HG03521 (cell line): ENCODE data around the gene EPRS1.
A peak's percentile ranks its signal among the peaks of the same experiment; 100 is the strongest.
"Not testable (repeated sequence)": the region's sequence is repeated elsewhere in the genome, so short reads cannot be mapped to it uniquely, and the experiment has no call there.

Experiments used
- ATAC-seq: cut with Tn5 transposase; IDR thresholded peaks from one replicate; pipeline ENCODE4 v1.9.1; 2021; ENCODE audit warnings: mild to moderate bottlenecking, moderate library complexity; ENCODE audit not compliant: unreplicated experiment

The EPRS1 gene

GRCh38 chr1:220040028-220040596 lies 6.2 kb downstream of the EPRS1 start:
- ATAC-seq: no peak

DNA sequence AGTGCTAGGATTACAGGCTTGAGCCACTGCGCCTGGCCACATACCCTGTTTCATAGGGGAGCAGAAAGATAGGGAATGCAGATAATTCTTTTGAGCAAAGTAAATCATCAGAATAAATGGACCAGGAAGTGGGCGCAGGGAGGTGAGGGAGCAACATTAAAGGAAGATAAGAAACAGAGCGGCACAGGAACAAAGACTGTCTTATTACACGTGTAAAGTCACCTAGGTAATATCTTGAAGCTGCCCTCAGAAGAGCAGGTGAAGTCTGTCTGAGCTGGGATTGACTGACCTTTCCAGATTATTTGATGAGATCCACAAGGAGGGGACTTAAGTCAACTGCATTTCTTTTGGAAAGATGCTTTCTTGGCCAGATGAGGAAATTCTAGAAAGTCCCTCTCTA lies 7.7 kb downstream of the EPRS1 start:
- no peak for ATAC-seq

DNA sequence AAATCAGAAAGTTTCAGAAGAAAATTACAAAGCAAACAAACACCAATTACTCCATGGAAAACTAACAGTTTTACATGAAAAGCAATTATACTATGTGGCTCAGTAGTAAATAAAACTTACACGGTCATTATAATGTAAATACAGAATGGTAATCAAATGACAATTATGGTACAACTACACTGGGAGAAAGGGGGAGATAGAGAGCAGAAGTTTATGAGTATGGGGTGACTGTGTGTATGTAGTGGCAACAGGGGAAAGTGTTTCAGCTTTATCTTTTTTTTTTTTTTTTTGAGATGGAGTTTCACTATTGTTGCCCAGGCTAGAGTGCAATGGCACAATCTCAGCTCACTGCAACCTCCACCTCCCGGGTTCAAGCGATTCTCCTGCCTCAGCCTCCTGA lies 8.5 kb downstream of the EPRS1 start:
- not testable (repeated sequence) for ATAC-seq

GRCh38 chr1:220032911-220033310 lies 13.4 kb downstream of the EPRS1 start:
- no peak for ATAC-seq

- no peak for ATAC-seq
Observed at GRCh38 chr1:220031287-220031686, 15.0 kb downstream of the EPRS1 start.

- ATAC-seq: no peak
Observed at GRCh38 chr1:220028346-220028895, 17.9 kb downstream of the EPRS1 start.

GRCh38 chr1:220019071-220019470 lies 27.2 kb downstream of the EPRS1 start:
- no peak for ATAC-seq

DNA sequence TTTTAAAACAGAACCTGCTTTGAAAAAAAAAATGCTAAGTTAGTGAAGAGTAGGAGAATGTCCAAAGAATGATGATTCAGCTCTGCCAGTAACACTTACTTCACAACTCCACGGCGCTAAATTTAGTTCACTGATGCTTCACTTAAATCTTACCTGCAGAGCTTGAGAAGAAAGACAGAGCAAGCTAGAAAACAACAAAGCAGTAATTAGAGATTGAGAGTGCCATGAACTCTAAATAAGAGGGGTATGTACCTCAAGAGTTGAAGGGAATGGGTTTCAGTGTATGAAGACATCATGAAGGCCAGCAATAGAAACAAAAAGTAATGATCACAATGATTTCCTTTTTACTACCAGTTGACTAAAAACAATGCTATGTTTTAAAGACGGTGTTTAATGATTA lies 32.8 kb downstream of the EPRS1 start:
- ATAC-seq: peak; percentile 46

GRCh38 chr1:220012259-220012658 lies 34.0 kb downstream of the EPRS1 start:
- ATAC-seq: no peak

- no peak for ATAC-seq
Observed at GRCh38 chr1:220011620-220012019, 34.7 kb downstream of the EPRS1 start.

DNA sequence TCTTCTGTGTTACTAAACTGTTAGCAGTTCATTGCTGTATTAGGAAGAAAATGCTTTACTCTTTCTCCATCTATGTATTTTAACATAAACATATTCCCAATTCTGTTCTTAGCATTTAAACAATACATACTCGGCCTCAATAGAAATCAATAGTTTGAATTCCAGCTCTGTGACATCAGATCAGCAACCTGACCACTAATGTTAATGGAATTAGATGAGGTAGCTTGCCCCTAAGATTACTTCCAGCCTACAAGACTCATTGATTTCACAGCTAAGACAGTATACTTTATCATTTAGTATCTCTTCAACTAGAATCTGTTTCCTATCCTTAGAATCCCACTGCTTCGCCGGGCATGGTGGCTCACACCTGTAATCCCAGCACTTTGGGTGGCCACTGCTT lies 38.9 kb downstream of the EPRS1 start:
- no peak for ATAC-seq

DNA sequence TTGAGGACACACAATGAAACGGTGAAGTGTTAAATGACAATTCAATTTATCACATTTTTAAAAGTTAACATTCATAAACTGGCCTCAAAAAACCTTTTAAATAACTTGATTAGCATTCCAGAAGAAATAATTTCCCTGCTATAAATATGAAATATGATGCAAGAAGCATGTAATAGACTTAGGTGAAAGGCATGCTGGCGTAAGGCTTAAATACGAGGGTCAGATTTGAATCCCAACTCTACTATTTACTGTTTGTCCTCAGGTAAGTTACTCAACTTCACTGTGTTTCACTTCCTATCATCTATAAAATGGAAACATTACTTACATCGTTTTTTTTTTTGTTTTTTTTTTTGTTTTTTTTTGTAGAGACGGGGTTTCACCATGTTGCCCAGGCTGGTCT lies 40.8 kb downstream of the EPRS1 start:
- no peak for ATAC-seq

DNA sequence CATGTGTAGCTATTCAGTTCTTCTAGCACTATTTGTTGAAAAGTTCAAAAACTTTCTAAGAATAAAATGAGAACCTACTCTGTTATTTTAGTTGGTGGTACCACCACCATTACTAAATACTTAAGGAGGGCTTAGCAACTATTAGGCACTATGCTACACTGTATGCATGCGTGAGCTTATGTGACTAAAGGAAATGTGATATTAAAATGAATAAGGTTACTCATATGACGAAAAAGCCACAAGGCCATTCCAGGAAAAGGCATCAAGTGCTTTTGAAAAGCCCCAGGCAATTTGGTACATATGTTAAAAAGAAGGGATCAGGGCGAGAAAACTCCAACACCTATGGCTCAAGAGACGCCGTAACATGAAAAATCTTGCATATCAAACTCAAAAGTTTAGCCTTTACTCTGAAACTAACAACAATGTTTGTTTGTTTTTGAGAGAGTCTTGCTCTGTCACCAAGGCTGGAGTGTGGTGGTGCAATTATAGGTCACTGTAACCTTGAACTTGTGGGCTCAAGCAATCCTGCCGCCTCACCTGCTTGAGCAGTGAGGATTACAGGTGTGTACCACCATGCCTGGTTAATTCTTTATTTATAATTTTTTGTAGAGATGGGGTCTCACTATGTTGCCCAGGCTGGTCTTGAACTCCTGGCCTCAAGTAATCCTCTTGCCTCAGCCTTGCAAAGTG lies 42.5 kb downstream of the EPRS1 start:
- no peak for ATAC-seq

DNA sequence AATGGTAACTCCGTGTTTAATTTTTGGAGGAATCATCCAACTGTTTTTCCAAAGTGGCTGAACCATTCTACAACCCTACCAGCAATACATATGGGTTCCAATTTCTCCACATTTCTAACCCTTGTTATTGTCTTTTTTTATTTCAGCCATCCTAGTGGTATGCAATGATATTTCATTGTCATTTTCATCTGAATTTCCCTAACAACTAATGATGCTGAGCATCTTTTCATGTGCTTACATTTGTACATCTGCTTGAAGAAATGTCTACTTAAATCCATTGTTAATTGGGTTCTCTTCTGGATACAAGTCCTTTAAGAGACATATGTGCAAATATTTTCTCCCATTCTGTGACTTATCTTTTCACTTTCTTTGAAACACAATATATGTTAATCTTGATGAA lies 43.3 kb downstream of the EPRS1 start:
- ATAC-seq: no peak

GRCh38 chr1:220001095-220001501 lies 45.2 kb downstream of the EPRS1 start:
- ATAC-seq: no peak

- no peak for ATAC-seq
Observed at GRCh38 chr1:219999821-220000220, 46.5 kb downstream of the EPRS1 start.
